ENCODE measurements around the gene USP16.
"Not testable (repeated sequence)": the region's sequence is repeated elsewhere in the genome, so short reads cannot be mapped to it uniquely, and the experiment has no call there.

Gene USP16

DNA sequence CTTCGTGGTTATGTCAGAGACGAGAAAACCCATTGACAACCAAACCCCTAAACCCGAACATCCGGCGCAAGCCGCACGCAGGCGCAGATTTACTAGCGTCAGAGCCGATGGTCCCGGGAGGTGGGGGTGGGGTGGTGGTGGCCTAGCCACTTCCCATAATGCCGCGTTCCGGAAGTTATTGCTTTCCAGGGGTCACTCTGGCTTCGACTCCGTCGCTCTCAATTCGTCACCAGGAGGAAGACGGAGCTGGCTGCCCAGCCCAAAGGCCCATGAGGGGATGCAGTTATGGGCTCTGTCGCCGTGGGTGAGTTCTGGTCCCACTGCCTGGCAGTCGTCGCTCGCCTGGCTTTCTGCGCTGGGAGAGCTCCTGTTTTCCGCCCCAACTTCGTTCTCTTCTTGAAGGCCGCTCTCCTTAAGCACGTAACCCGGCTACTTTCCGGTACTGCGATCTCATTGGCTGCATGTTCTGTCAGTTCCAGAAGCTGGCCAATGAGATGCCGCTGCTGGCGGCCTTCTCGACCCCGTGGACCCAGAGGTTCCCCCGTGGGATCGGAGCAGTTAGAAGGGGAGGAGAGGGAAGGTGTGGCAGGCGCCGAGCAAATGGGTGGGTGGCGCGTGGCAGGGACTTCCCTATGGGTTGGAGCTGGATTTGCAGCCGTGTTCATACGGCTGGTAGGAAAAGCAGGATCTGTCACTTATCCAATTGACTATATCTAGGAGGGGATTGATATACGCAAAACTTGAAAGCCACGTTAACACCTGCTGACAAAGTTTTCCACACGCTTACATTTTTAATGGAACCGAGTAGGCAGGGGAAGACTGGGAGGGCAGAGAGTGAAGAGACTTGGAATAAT lies at the start of gene USP16:
TSS of gene USP16 (plus strand) at position 195 of the 854 bp plus-strand sequence. CDS start 3,246 bp downstream, outside the sequence.
- peak; percentile 95 for DNase-seq

DNA sequence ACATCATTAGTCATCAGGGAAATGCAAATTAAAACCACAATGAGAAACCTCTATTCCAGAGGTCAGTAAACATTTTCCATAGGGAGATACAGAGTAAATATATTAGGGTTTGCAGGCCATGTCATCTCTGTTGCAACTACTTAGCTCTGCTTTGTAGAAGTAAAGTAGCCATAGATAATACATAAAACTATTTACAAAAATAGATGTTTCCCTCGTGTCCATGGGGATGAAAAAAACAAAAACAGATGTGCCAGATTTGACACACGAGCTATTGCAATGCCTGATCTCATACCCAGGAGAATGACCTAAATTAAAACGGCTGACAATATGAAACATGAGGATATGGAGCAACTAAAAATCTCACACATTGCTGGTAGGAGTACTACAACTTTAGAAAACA lies 49.1 kb upstream of the USP16 start:
- DNase-seq: no peak

DNA sequence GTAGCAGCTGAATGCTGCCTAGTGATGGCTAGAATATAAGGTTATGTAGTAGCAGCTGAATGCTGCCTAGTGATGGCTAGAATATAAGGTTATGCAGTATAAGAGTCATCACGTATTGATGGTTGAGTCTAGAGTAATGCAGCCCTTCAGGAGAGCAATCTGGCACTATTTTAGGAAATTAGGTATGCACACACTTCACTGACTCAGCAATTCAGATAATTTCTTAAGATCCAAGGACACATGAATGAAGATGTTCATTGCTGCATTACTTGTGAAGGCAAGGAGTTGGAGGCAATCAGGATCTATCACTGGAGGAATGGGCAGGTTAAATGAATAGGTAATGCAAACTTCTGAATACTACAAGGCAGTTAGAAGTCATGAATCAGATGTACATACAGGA lies 45.4 kb upstream of the USP16 start:
- DNase-seq: no peak

DNA sequence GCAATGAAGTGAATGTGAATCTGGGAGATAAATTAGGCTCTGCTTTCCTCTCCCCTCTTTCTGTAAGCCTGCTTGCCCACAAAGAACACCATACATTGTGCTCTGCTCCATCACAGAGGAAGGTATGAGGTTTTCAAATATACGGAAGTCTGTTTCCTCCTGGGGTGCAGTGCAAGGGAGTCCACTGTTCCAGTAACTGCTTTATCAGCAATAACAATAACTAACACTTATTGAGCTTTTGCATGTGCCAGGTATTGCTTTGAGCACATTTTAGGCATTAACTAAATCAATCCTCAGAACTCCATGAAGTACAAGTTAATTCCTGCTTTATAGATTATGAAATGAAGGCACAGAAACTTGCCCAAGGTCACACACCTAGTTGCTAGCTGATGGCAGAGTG lies 41.8 kb upstream of the USP16 start:
- DNase-seq: no peak

DNA sequence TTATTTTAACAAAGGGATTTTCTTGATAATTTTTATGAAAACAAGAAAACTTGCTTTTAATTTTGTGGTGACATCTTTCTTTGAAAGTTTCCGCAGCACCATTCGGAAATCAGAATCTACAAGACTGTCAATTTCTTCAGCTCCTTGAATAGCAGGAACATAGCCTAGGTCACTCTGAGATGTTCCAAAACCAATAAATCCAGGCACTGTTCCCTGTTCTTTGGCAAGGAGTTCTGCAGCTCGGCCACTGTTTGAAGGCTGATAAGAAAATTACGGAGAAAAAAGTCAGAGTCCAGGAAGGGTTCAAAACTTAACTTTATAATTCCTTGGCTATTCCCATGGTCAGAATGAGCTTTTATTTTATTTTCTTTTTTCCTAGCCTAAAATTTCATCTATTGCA lies 37.8 kb upstream of the USP16 start:
- no peak for DNase-seq

DNA sequence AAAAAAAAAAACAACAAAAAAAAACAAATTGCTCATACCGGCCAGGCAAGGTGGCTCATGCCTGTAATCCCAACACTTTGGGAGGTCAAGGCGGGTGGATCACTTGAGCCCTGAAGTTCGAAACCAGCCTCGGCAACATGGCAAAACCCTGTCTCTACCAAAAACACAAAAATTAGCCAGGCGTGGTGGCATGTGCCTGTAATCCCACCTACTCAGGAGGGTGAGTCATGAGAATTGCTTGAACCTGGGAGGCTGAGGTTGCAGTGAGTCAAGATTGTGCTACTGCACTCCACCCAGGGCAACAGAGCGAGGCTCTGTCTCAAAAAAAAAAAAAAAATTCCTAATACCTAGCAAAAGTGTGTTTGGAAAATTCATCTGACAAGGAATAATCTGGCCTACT lies 36.3 kb upstream of the USP16 start:
- not testable (repeated sequence) for DNase-seq

DNA sequence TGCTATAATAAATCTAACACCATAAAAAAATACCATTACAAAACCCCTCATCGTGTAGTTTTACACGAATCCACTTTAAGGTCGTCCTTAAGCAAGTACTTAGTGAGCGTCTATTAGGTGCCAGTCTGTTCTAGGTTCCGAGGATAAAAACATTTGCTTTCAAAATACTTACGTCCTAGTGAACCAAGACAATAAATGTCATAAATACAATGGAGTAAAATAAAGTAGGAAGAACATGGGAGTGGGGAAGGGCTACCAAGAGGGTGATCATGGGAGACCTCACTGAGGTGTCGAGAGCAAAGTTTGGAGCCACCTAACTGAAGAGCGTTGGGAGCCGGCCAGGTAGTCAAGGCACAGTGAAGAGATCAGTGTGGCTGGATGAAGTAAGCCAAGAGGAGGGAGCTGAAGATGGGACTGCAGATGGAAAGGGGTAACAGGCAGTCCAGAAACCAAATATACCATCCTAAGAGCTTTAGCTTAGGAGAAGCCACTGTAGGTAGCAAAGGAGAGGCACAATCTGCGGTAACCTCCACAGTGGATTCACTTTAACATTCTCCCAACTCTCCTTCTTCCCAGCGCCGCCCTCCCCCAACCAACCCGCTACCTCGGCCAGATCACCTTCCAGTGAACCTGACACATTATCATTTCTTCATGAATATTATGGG lies 32.5 kb upstream of the USP16 start:
- DNase-seq: no peak

DNA sequence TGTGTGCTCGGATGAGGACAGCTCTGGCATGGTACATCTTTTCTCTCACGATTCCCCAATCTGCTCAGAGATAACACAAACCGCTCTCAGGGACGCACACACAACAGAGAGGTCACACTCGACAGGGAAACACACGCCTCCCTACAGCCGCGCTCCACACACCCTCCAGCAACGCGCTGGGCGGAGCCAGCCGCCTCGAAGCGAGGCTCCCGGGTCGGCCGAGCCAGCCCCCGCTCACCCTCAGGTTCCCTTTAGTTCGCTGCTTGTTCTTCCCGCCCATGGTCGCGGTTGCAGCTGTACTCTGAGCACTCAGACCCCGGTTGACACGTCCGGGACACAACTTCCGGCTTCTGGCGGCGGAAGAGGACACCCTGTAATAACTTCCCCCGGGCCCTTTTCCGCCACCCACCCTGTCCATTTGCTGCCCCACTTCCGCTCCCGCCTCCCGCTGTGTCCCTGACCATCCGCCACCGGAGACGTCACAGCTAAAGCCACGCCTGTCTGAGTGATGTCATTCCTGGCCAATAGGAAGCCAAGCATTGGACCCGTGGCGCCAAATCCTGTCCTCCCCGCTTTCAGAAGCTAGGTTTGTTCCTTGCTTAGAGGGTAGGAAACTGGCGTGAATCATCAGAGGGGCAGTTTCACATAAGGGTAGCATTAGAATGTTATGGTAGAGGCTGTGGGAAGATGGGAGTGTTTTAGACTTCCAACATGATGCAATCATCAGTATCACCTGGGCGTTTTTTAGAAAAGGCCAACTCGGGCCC lies 31.8 kb upstream of the USP16 start, which contains the start of gene LTN1:
TSS of gene LTN1 (minus strand) at position 352 of the 767 bp plus-strand sequence. CDS start at position 280, 72 bp downstream.
- peak; percentile 98 for DNase-seq

DNA sequence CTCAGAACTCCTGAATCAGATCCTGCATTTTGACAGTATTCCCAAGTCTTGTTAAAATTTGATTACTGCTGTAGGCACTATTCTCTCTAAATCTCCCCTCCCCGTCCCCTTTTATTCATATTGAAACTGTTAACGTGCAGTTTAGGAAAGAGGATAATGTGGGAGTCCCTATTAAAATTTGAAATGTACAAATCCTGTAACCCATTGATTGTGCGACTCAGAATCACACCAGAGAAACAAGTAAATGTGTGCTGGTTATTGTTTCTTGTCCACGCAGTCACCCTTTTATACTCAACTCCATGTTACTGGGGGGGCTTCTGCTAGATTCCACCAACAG lies 31.2 kb upstream of the USP16 start:
- no peak for DNase-seq

DNA sequence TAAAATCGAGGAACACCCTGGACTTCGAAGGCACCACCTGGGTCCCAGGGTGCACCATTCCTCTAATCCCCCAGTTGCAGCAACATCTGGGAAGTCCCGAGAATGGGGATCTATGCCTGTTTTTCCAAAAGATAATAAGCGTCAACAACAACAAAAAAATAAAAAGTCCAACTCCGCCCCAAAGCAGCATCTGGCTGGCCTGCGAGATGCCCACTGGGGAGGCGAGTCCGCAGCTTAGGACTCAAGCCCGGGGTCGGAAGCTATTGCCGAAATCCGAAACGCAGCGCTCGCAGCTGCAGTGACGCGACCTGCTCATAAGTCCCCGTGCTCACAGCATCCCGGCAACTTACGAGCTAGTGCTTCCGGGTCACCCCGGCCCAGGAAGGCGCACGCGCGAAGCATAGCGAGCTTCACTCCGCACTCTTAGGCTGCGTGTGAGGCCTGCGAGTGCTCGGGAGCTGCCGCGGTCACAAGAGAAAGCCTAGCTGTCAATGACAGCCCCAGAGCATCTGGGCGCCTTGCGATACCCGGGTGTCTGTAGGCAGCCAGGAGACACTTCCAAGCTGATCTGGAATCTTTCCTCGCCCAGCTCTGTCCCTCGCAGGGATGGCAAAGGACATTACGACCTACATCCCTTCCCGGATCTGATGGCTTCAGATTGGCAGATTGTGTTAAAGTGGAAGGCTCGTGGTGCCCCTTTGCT lies 21.9 kb upstream of the USP16 start:
- DNase-seq: peak; percentile 90

DNA sequence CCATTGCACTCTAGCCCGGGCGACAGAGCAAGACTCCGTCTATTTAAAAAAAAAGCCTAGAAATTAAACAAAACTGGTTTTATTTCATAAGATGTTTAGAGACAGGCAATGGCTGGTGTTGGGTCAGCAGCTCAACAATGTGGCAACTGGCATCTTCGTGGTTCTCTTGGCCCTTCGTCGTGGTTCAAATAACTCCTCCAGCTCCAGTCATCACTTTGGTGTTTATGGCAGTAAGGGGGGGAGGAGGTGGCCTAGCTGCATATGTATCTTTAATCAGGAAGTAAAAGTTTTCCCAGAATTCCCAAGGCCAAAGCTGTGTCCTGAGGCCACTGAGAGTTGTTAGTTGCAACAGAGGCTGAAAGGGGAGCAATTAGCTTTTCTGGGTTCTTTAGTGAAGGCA lies 18.8 kb upstream of the USP16 start:
- no peak for DNase-seq

DNA sequence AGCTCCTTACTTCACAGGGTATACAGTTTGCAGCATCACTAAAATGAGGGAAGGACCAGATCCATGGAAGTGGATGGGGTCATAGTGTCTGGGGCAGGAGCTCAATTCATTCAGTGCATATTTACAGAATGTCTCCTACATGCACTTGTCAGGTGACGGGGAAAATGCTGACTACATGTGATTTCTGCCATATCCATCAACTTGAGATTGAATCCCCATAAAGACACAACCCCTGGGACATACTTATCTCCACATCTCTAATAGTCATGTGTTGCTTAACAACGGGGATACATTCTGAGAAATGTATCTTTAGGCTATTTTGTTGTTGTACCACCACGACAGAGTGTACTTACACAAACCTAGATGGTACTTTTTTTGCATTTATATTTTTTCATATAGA lies 17.3 kb upstream of the USP16 start:
- no peak for DNase-seq

DNA sequence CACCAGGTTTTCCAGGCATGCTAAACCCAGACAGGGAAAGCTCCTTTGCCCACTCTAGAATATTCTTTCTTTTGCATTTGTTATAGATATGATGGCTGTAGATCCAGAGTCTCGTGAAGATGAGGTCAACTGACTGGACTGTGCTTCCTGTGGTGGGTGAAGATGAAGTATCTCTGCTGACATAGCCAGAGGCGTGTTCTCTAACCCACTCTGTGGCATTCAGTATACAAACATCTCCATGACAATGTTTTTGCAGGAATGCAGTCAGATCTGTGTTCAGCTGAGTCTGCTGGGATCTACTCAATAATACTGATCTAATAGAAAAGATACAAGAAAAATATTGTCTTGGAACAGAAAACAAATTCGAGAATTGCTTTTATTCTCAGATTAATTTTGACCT lies 16.7 kb upstream of the USP16 start:
- DNase-seq: no peak

DNA sequence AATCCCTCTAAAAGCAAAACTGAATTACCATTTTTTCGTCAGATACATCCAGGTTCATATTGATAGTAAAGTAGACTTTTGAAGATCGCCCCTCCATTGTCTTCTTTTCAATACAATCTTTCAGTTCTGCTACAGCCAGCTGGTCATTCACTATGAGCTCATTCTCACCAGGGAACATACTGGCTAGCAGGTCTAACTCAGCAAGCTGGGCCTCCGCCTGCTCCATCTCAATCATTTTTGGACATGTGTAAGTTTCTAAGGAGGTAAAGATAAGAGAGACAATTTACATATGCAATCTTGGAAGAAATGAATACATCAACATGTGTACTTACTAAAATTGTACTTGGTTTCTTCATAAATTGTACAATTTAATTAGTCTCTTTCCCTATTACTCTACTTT lies 16.1 kb upstream of the USP16 start:
- DNase-seq: no peak

DNA sequence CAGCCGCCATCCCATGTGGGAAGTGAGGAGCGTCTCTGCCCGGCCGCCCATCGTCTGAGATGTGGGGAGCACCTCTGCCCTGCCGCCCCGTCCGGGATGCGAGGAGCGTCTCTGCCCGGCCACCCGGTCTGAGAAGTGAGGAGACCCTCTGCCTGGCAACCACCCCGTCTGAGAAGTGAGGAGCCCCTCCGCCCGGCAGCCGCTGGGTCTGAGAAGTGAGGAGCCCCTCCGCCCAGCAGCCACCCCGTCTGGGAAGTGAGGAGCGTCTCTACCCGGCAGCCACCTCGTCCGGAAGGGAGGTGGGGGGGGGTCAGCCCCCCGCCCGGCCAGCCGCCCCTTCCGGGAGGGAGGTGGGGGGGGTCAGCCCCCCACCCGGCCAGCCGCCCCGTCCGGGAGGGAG lies 13.2 kb upstream of the USP16 start:
- not testable (repeated sequence) for DNase-seq

DNA sequence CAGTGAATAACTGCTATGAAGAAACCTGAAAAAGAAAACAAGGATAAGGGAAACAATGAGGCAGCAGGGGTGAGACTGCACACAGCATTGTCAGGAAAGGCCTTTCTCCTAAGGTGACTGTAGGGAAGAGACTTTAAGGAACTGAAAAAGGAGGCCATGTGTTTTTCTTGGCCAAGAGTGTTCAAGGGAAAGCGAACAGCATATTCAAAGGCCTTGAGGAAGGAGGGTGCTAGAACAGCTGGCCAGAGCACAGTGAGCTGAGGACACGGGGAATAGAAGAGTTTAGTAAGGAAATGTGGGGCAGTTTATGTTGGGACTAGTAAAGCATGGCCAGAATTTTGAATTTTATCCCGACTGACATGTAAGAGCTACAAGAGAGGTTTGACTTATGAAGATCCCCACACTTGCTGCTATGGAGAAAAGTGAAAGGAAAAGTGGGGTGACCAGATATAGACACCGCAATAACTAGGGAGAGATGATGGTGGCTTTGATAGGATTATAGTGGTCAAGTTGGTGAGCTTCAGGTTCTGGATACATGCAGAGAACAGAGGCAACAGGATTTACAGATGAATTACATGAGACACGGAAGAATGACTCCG lies 6.7 kb upstream of the USP16 start:
- no peak for DNase-seq

DNA sequence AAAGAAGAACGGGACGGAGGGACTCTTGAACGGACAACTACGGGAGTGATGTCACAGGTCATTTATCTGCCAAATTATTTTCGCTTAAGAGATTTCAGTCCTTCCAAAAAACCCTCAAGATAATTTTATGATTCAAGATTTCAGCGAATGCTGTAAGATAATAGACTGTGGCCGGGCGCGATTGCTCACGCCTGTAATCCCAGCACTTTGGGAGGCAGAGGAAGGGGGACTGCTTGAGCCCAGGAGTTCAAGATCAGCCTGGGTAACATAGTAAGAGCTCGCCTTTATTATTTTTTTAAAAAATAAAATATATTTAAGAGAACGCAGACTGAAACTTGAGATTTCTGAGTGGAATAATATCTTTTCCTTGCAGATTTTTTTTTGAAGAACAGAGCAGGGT lies 5.9 kb upstream of the USP16 start:
- DNase-seq: no peak

DNA sequence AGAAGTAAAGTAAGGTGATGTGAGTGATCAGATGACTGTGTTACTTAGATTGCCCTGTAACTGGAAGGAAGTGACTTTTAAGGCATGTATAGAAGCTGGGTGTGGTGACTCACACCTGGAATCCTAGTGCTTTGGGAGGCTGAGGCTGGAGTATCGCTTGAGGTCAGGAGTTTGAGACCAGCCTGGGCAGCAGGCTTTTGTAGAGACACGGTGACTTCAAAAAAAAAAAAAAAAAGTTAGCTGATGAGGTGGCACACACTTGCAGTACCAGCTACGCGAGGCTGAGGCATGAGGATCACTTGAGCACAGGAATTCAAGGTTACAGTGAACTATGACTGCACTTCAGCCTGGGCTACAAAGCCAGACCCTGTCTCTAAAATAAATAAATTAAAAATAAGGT lies 2.3 kb upstream of the USP16 start:
- no peak for DNase-seq

DNA sequence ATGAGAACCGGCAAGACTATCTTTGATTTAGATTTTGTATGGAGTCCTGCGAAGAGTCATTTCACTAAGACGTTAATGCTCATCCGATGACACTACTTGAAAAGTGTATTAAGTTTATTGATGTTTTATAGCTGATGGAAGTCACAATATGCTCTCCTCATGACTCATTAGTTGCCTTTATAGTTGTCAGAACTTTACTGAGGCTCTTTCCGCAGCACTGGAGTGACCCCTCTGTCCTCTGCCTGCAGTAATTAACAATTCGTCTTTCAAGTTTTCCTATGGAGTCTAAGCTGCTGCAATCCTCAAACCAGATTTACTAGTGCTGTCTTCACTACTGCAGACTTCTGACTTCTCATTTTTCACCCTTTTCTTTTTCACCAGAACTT lies 853 bp downstream of the USP16 start:
- no peak for DNase-seq

DNA sequence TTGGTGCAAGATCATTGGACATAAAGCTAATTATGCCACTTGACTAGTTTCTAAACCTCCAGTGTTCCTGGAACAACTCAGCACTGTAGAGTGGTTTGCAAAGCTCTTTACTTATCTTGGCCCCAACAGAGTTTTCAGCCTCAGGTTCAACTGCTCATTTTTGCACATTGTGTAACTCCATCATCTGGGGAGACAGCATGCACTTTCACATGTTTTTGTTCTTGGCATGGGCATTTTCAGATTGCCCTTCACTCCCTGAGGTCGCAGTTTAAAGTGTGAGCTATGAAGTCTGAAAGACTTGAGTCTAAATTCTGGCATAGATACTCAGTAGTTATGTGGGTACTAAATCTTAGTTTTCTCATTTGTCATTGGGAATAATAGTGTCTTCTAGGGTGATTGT lies 5.1 kb downstream of the USP16 start:
- no peak for DNase-seq

DNA sequence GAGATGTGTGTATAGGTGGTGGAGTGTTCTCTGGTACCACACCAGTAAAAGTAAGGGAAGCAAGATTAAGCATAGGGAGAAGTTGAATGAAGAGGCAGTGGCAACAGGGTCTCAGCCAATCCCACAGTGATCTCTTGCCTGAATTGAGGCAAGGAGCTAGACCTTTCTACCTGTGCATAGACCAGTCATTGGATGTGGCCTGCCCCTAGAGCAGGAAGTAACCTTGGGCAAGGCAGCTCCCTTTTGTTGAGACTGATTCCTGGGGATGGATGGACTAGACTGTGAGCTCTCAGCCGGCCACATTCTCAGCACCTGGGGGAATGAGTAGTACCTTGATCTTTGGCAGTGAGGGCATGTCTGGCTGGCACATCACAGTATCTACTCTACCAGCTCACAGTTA lies 6.4 kb downstream of the USP16 start:
- no peak for DNase-seq

DNA sequence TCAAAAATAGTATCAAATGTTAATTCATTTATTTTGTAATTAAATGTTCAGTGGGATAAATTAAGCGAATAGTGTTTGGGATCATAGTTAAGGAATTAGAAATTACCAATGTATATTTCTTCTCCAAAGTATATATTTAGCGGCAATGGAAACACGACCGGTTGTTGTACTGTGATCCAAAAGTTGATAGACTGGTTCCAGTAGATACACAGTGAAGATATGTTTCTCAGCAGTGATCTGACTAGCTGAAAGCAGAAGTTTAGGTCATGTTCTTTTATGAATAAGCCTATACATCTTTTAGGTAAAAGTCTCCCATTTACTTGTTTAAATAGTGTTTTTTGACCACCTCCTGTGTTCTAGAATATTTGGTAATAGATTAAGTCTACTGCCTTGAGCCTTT lies 8.8 kb downstream of the USP16 start:
- DNase-seq: no peak

DNA sequence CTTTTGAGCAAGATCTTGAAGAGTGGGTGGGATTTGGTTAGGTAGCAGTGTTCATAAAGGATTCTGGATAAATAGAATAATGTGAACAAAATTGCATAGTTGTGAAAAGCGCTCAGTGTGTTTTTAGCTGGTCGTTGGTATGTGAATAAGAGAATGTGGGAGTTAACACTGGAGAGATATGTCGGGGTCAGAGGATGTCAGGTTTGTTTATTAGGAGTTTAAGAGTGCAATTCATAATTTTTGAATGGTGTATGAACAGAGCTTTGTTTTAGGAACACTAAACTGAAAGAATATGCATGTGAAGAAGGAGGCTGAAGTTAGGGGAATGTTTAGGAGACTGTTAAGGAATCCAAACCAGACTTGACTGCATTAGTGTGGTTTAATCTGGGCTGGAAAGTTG lies 9.4 kb downstream of the USP16 start:
- DNase-seq: no peak

All from KG1 (cell line).